IMR-90 (cell line): Measurements from ENCODE around the gene IRAK1BP1. TPM values are rescaled to one million over a fixed set of nuclear protein-coding genes. Genes with fewer than 3 reads are reported as not detected.

Experiments used
- ATAC-seq: fragments of 200-7000 bp; cut with Tn5 transposase; 2 replicates; pipeline ENCODE4 v1.9.1; 2020; ENCODE audit warnings: low read depth, mild to moderate bottlenecking, moderate library complexity
- BruUV-seq: library from RNA; stranded (reverse); fragments of 400-500 nt; replicated peaks from 2 replicates; lab custom pipeline; 2021; lab: Mats Ljungman, UMichigan
- CTCF ChIA-PET: fragments of 300-600 bp; formaldehyde crosslinking; extraction: SDS; loops from one replicate; lab custom pipeline; 2021; ENCODE audit warnings: antibody characterized with exemption; lab: Yijun Ruan, JAX
- POLR2A ChIA-PET: fragments of 300-600 bp; sonication (Branson Sonifier 250); formaldehyde crosslinking; loops from one replicate; lab custom pipeline; 2022; ENCODE audit warnings: antibody characterized with exemption; ENCODE audit not compliant: unreplicated experiment; lab: Charles Lee
- DNase-seq: peaks from one replicate; pipeline ENCODE4 v3.0.0; 2013
- H2AFZ ChIP-seq: replicated peaks from 2 replicates; pipeline ENCODE3; 2013; ENCODE audit warnings: low read length, mild to moderate bottlenecking; ENCODE audit not compliant: poor library complexity
- H2AK5ac ChIP-seq: 2 replicates; pipeline ENCODE4 v1.6.1; 2013; ENCODE audit warnings: low read depth, low read length, inconsistent platforms
- H2AK9ac ChIP-seq: replicated peaks from 2 replicates; pipeline ENCODE3; 2013; ENCODE audit warnings: mild to moderate bottlenecking, low read depth, low read length, moderate library complexity; ENCODE audit not compliant: poor library complexity
- H2BK120ac ChIP-seq: 2 replicates; pipeline ENCODE4 v1.6.1; 2013; ENCODE audit warnings: low read depth, low read length, inconsistent platforms
- H2BK15ac ChIP-seq: 3 replicates; pipeline ENCODE4 v1.6.1; 2013; ENCODE audit warnings: low read depth, low read length, inconsistent platforms
- H2BK20ac ChIP-seq: 2 replicates; pipeline ENCODE4 v1.6.1; 2013; ENCODE audit warnings: low read depth, mild to moderate bottlenecking, inconsistent platforms, low read length, moderate library complexity
- H2BK5ac ChIP-seq: 2 replicates; pipeline ENCODE4 v1.6.1; 2013; ENCODE audit warnings: mild to moderate bottlenecking, low read depth, low read length, inconsistent platforms; ENCODE audit not compliant: poor library complexity, severe bottlenecking
- H3K14ac ChIP-seq: replicated peaks from 2 replicates; pipeline ENCODE4 v1.6.1; 2013; ENCODE audit warnings: low read depth, low read length, inconsistent platforms
- H3K18ac ChIP-seq: 2 replicates; pipeline ENCODE4 v1.6.1; 2013; ENCODE audit warnings: low read depth, low read length, control low read depth
- H3K23ac ChIP-seq: 2 replicates; pipeline ENCODE4 v1.6.1; 2013; ENCODE audit warnings: low read depth, low read length, inconsistent platforms
- H3K27ac ChIP-seq: 2 replicates; pipeline ENCODE4 v1.5.1; 2013; ENCODE audit warnings: mild to moderate bottlenecking, control low read depth, low read length; ENCODE audit not compliant: insufficient read depth
- H3K27me3 ChIP-seq: 2 replicates; pipeline ENCODE4 v1.6.1; 2013; ENCODE audit warnings: low read length; ENCODE audit not compliant: control insufficient read depth, insufficient read depth
- H3K36me3 ChIP-seq: 2 replicates; pipeline ENCODE4 v1.6.1; 2013; ENCODE audit warnings: low read length, mixed read lengths; ENCODE audit not compliant: control insufficient read depth, insufficient read depth
- H3K4ac ChIP-seq: 2 replicates; pipeline ENCODE4 v1.6.1; 2013; ENCODE audit warnings: low read depth, low read length, inconsistent platforms
- H3K4me1 ChIP-seq: 2 replicates; pipeline ENCODE4 v1.6.1; 2013; ENCODE audit warnings: low read length, mixed read lengths; ENCODE audit not compliant: control insufficient read depth, insufficient read depth
- H3K4me2 ChIP-seq: 2 replicates; pipeline ENCODE4 v1.6.1; 2013; ENCODE audit warnings: low read depth, mild to moderate bottlenecking, control low read depth, low read length, moderate library complexity
- H3K4me3 ChIP-seq: 2 replicates; pipeline ENCODE4 v1.5.1; 2013; ENCODE audit warnings: low read depth, mild to moderate bottlenecking, control low read depth, low read length, moderate library complexity; ENCODE audit not compliant: insufficient read depth
- H3K56ac ChIP-seq: 2 replicates; pipeline ENCODE4 v1.6.1; 2013; ENCODE audit warnings: low read length, inconsistent platforms; ENCODE audit not compliant: insufficient read depth; ENCODE audit errors: extremely low read depth
- H3K79me1 ChIP-seq, 2 experiments: 2 replicates each; pipeline ENCODE4 v1.6.1; 2013; ENCODE audit warnings: low read length in 2 of 2, inconsistent platforms in 1 of 2, low read depth in 1 of 2
- H3K9ac ChIP-seq: 2 replicates; pipeline ENCODE4 v1.6.1; 2013; ENCODE audit warnings: low read depth, low read length, control low read depth
- H3K9me1 ChIP-seq: 2 replicates; pipeline ENCODE4 v1.6.1; 2013; ENCODE audit warnings: low read length, inconsistent platforms; ENCODE audit not compliant: insufficient read depth
- H3K9me3 ChIP-seq: 2 replicates; pipeline ENCODE4 v1.6.1; 2013; ENCODE audit warnings: low read length; ENCODE audit not compliant: control insufficient read depth, insufficient read depth
- H4K20me1 ChIP-seq: 2 replicates; pipeline ENCODE4 v1.6.1; 2013; ENCODE audit warnings: low read length, inconsistent platforms; ENCODE audit not compliant: insufficient read depth
- H4K5ac ChIP-seq: 2 replicates; pipeline ENCODE4 v1.6.1; 2013; ENCODE audit warnings: mild to moderate bottlenecking, low read depth, low read length, control low read depth
- H4K8ac ChIP-seq, 2 experiments: 2 replicates each; pipeline ENCODE4 v1.6.1; 2013; ENCODE audit warnings: low read depth in 2 of 2, low read length in 2 of 2, control low read depth in 1 of 2, inconsistent platforms in 1 of 2
- H4K91ac ChIP-seq: 2 replicates; pipeline ENCODE4 v1.6.1; 2013; ENCODE audit warnings: low read depth, low read length, inconsistent platforms; ENCODE audit not compliant: insufficient read depth
- CEBPB ChIP-seq: IDR thresholded peaks from 2 replicates; pipeline ENCODE4 v1.6.1; 2012; ENCODE audit warnings: low read depth, low read length, improper control_type of control experiment
- CHD1 ChIP-seq: IDR thresholded peaks from 2 replicates; pipeline ENCODE4 v1.6.1; 2012; ENCODE audit warnings: low read depth, low read length, improper control_type of control experiment
- CTCF ChIP-seq: conservative IDR thresholded peaks from 2 replicates; pipeline ENCODE4 v1.5.1; 2012; ENCODE audit warnings: mild to moderate bottlenecking, low read depth, low read length, improper control_type of control experiment
- ELK1 ChIP-seq: fragments of 150-350 bp; IDR thresholded peaks from 2 replicates; pipeline ENCODE4 v1.6.1; 2016; ENCODE audit warnings: low read depth, mild to moderate bottlenecking, low read length, moderate library complexity, borderline replicate concordance
- FOS ChIP-seq: fragments of 150-350 bp; IDR thresholded peaks from 2 replicates; pipeline ENCODE4 v1.6.1; 2016; ENCODE audit warnings: low read depth, low read length
- MAFK ChIP-seq: IDR thresholded peaks from 2 replicates; pipeline ENCODE4 v1.6.1; 2012; ENCODE audit warnings: low read depth, low read length, improper control_type of control experiment
- MAZ ChIP-seq: IDR thresholded peaks from 2 replicates; pipeline ENCODE4 v1.6.1; 2012; ENCODE audit warnings: low read depth, mild to moderate bottlenecking, low read length, improper control_type of control experiment, moderate library complexity, borderline replicate concordance
- MXI1 ChIP-seq: IDR thresholded peaks from 2 replicates; pipeline ENCODE4 v1.6.1; 2012; ENCODE audit warnings: low read depth, mild to moderate bottlenecking, low read length, moderate library complexity, borderline replicate concordance
- NFE2L2 ChIP-seq: fragments of 150-350 bp; IDR thresholded peaks from 2 replicates; pipeline ENCODE4 v1.6.1; 2016; ENCODE audit warnings: low read depth, mild to moderate bottlenecking, low read length
- POLR2A ChIP-seq: IDR thresholded peaks from 2 replicates; pipeline ENCODE4 v1.6.1; 2012; ENCODE audit warnings: mild to moderate bottlenecking, low read depth, low read length
- RCOR1 ChIP-seq: IDR thresholded peaks from 2 replicates; pipeline ENCODE4 v1.6.1; 2012; ENCODE audit warnings: mild to moderate bottlenecking, low read length, improper control_type of control experiment; ENCODE audit not compliant: insufficient replicate concordance
- RFX5 ChIP-seq: IDR thresholded peaks from 2 replicates; pipeline ENCODE4 v1.8.0; 2012; ENCODE audit warnings: low read depth, mild to moderate bottlenecking, low read length, moderate library complexity
- SMC3 ChIP-seq: fragments of 150-350 bp; IDR thresholded peaks from 2 replicates; pipeline ENCODE4 v1.6.1; 2016; ENCODE audit warnings: low read depth, mild to moderate bottlenecking, antibody characterized with exemption, low read length, moderate library complexity
- USF2 ChIP-seq: fragments of 150-350 bp; IDR thresholded peaks from 2 replicates; pipeline ENCODE4 v1.6.1; 2017; ENCODE audit warnings: mild to moderate bottlenecking, antibody characterized with exemption, low read length, low read depth
- WGBS, 2 experiments: methylation state at CpG; one replicate each; pipeline versions ENCODE4 v1.1.5 to v1.1.7; 2013; ENCODE audit warnings: missing lambda C conversion rate in 2 of 2; ENCODE audit not compliant: insufficient read length in 1 of 2; ENCODE audit errors: extremely low coverage in 2 of 2; 5-methylcytosine and 5-hydroxymethylcytosine counted together
- dilution Hi-C: fragments of 300-500 bp; cut with HindIII; formaldehyde crosslinking; loops from one replicate; pipeline ENCODE4 v1.14.3; 2018; ENCODE audit warnings: low sequenced_read_pairs; ENCODE audit not compliant: unreplicated experiment
- in situ Hi-C: fragments of 300-500 bp; cut with MboI; formaldehyde crosslinking; loops from 3 replicates; pipeline ENCODE4 v1.14.3; 2019; ENCODE audit warnings: low sequenced_read_pairs, inconsistent platforms, mixed read lengths
- intact Hi-C: fragments of 100-400 bp; cut with micrococcal nuclease; formaldehyde crosslinking; loops from 2 replicates; pipeline ENCODE4 v1.10.0; 2022
- polyA plus RNA-seq, 3 experiments: library from polyadenylated mRNA; depleted of rRNA; stranded (reverse); fragments of >200 nt; gene quantifications; 2 replicates each; pipeline ENCODE4 v1.2.3, GENCODE V29; 2012; ENCODE audit warnings: low replicate concordance in 1 of 3
- total RNA-seq: library from RNA; depleted of rRNA; stranded (reverse); fragments of >200 nt; gene quantifications from 2 replicates; pipeline ENCODE4 v1.2.3, GENCODE V29; 2012

The IRAK1BP1 gene
- total and polyA plus RNA-seq, 2 of the 4 experiments (the other 2 are of a cell fraction): 0.94 to 2.2 TPM

GRCh38 chr6:78829407-78829806 lies 37.9 kb upstream of the IRAK1BP1 start:
- H2BK15ac ChIP-seq: no peak overlapping the region
- H3K18ac ChIP-seq: no peak overlapping the region
- CTCF ChIA-PET: no interaction called here
- no peaks in the 10 kb centered on the region for H3K27me3 ChIP-seq
- H2BK5ac ChIP-seq: no peak overlapping the region
- no peak overlapping the region for H3K14ac ChIP-seq
- H4K20me1 ChIP-seq: no peaks in the 10 kb centered on the region
- H4K91ac ChIP-seq: no peak overlapping the region
- H2AK5ac ChIP-seq: no peak overlapping the region
- in situ Hi-C loops (no loop called here), dilution Hi-C loops (no loop called here), intact Hi-C loops (no loop called here)
- no peak for DNase-seq
- no peak overlapping the region for H4K5ac ChIP-seq
- no peak overlapping the region for H3K9ac ChIP-seq
- no CpG with 5 or more reads among the region's 3 CpGs for WGBS, 2 experiments
- H3K79me1 ChIP-seq: no peaks in the 10 kb centered on the region
- H3K27ac ChIP-seq: no peak overlapping the region
- no peak overlapping the region for H3K4me3 ChIP-seq
- H2BK20ac ChIP-seq: no peak overlapping the region
- no peaks in the 10 kb centered on the region for H3K9me3 ChIP-seq
- no peak overlapping the region for H3K4ac ChIP-seq
- no peak overlapping the region for H2BK120ac ChIP-seq
- H3K4me2 ChIP-seq: peak overlapping the region; percentile 45; the same call in 1 of the 2 replicates
- no peak overlapping the region for H2AK9ac ChIP-seq
- no peak for TF ChIP-seq MXI1
- TF ChIP-seq MAZ: no peak
- no peak for TF ChIP-seq RCOR1
- TF ChIP-seq MAFK: no peak
- TF ChIP-seq POLR2A: no peak
- TF ChIP-seq NFE2L2: no peak
- TF ChIP-seq USF2: no peak
- no peak for TF ChIP-seq RFX5
- TF ChIP-seq CEBPB: no peak
- TF ChIP-seq CHD1: no peak
- no peak for TF ChIP-seq CTCF
- no peak for TF ChIP-seq FOS
- TF ChIP-seq ELK1: no peak
- TF ChIP-seq SMC3: no peak
- POLR2A ChIA-PET: no interaction called here
- no peak overlapping the region for H3K56ac ChIP-seq
- no peak overlapping the region for H2AFZ ChIP-seq
- H3K9me1 ChIP-seq: no peaks in the 10 kb centered on the region
- H3K36me3 ChIP-seq: no peaks in the 10 kb centered on the region
- H3K4me1 ChIP-seq: no peaks in the 10 kb centered on the region
- H3K23ac ChIP-seq: no peak overlapping the region
- no peak overlapping the region for H4K8ac ChIP-seq
- BruUV-seq: no TSS peak
- no peak for ATAC-seq
